Psoas muscle (tissue), 8 donors: Measurements from ENCODE around the gene DLST. TPM values are rescaled to one million over a fixed set of nuclear protein-coding genes. Genes with fewer than 3 reads are reported as not detected.

Experiments used
- ATAC-seq, 4 donors: fragments of 200-7000 bp; cut with Tn5 transposase; one replicate each; pipeline ENCODE4 v1.9.1; 2020; ENCODE audit warnings: moderate library complexity in 3 of 4, mild to moderate bottlenecking in 2 of 4
- DNase-seq, 2 donors: peaks; one replicate each; pipeline ENCODE4 v3.0.0-alpha.2; 2020
- H3K27ac ChIP-seq: fragments of 200-600 bp; one replicate; pipeline ENCODE4 v1.8.0; 2022
- H3K27me3 ChIP-seq, 3 donors: fragments of 200-600 bp in 1 of 3; one replicate each; pipeline versions ENCODE4 v1.6.1 to v1.8.0; 2013 to 2022; ENCODE audit warnings: low read length in 2 of 3, mild to moderate bottlenecking in 2 of 3, moderate library complexity in 1 of 3; ENCODE audit not compliant: insufficient read depth in 3 of 3
- H3K36me3 ChIP-seq, 2 donors: fragments of 200-600 bp in 1 of 2; one replicate each; pipeline versions ENCODE4 v1.6.1 to v1.8.0; 2013 to 2022; ENCODE audit warnings: low read depth in 1 of 2, mild to moderate bottlenecking in 1 of 2, moderate library complexity in 1 of 2; ENCODE audit not compliant: insufficient read depth in 1 of 2
- H3K4me1 ChIP-seq: fragments of 200-600 bp; one replicate; pipeline ENCODE4 v1.8.0; 2022
- H3K4me3 ChIP-seq: fragments of 200-600 bp; one replicate; pipeline ENCODE4 v1.8.0; 2022; ENCODE audit warnings: mild to moderate bottlenecking
- H3K9me3 ChIP-seq: fragments of 200-600 bp; one replicate; pipeline ENCODE4 v1.8.0; 2022
- CTCF ChIP-seq: fragments of 200-600 bp; IDR thresholded peaks from one replicate; pipeline ENCODE4 v1.8.0; 2022; ENCODE audit warnings: antibody characterized with exemption
- WGBS, 3 donors: extraction: QIAGEN DNeasy Blood & Tissue Kit; methylation state at CpG; one replicate each; pipeline versions ENCODE4 v1.1.6 to v1.1.7; 2013; 5-methylcytosine and 5-hydroxymethylcytosine counted together
- intact Hi-C, 2 donors: fragments of 100-400 bp; cut with DNase I; formaldehyde crosslinking; loops; one replicate each; pipeline versions ENCODE4 v1.11.0 to v1.14.2; 2022
- polyA plus RNA-seq, 3 donors: library from polyadenylated mRNA; stranded (reverse); fragments of 200-250 nt; gene quantifications; one replicate each; pipeline ENCODE4 v1.2.3, GENCODE V29; 2013
- total RNA-seq, 4 donors: library from RNA; stranded (reverse); fragmentation: NEBNext Ultra II Directional in 2 of 4; extraction: Animal tissue kit (Norgen Biotek cat#: 25700) in 2 of 4; gene quantifications; one replicate each; pipeline versions ENCODE4 v1.2.1 to v1.2.4, GENCODE V29; 2021 to 2023
- donor health status: healthy with polysubstance abuse.
- donor health status: DM: no; HTN: no; CAD: no; lungs with moderate emphysema.
- donor health status: Bipolar disorder and iron deficiency.
- donor health status: healthy.
- donor health status: DM: yes; HTN: yes; CAD: no.
- donor health status: DM: no; HTN: no; CAD: no.
- donor health status: DM: no; HTN: no; CAD: no.
- donor health status: DM: yes; HTN: yes; CAD: no.

Gene DLST
- total and polyA plus RNA-seq, 7 donors = 97.7 to 221 (median 139) TPM

GRCh38 chr14:74904635-74905503 lies 23.2 kb downstream of the DLST start:
- no peak for DNase-seq
- Histone ChIP-seq H3K36me3 (peaks cover 10 to 51% of the 10 kb centered on the region in 2 donors), H3K27ac (no peak overlapping the region), H3K9me3 (no peaks in the 10 kb centered on the region), H3K4me3 (no peak overlapping the region), H3K27me3 (no peaks in the 10 kb centered on the region), H3K4me1 (peaks cover 15% of the 10 kb centered on the region)
- peak in 1 of 4 donors; percentile 2 for ATAC-seq
- 71 to 82% (median 82%) methylated on average over 6 of the region's 6 CpGs for WGBS, 3 donors
- intact Hi-C loops = loop anchor here in 1 of 2 donors (5.0 kb wide), 1 partner anchor 43 kb away; no protein-coding TSS in a partner anchor
- no peak for TF ChIP-seq CTCF

- H3K27me3 ChIP-seq = no peaks in the 10 kb centered on the region
- no peak overlapping the region for H3K27ac ChIP-seq
- DNase-seq = peak; percentile 80 to 89
- peaks cover 6 to 43% of the 10 kb centered on the region in 2 donors for H3K36me3 ChIP-seq
- no peaks in the 10 kb centered on the region for H3K9me3 ChIP-seq
- ATAC-seq = peak; percentile 55 to 75 (median 58)
- peak; percentile 92 for TF ChIP-seq CTCF
- H3K4me1 ChIP-seq = peaks cover 15% of the 10 kb centered on the region
- intact Hi-C loops = loop anchor here (1.0 to 5.0 kb wide), 2 partner anchors 43 to 44 kb away; no protein-coding TSS in a partner anchor
- WGBS, 3 donors = 42 to 48% (median 43%) methylated on average over 14 of the region's 14 CpGs
- H3K4me3 ChIP-seq = no peak overlapping the region
Measured at GRCh38 chr14:74905595-74906142, 24.0 kb downstream of the DLST start.

DNA sequence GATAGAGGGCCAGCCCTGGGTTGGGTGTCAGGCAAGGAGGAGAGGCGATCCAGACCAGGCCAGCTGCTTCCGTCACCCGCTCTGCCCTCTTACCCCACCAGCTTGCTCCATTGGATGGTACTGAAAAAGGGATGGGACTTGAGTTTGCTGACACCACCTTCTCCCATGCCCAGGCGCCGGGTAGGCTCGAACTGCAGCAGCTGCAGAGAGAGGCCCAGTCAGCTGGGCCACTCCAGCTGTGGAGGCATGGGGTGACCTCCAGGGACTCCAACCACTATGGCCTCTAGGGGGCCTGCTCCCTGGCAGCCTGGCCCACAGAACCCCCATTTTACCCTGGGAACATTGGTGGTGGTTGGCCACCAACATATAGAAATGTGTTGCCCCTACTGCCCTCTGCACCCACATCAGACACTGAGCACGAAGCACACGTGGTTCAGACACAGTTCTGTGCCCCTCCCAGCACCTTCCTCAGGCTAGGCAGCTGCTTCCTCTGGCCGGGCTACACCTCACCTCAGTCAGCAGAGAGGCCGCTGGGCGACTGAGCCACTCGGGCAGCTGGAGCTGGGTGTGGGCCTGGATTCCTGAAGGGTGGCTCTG lies 25.3 kb downstream of the DLST start:
- Histone ChIP-seq H3K27me3 (no peaks in the 10 kb centered on the region), H3K36me3 (peaks cover 0 to 30% of the 10 kb centered on the region in 2 donors), H3K4me1 (peaks cover 15% of the 10 kb centered on the region), H3K27ac (peak overlapping the region; percentile 14), H3K4me3 (no peak overlapping the region), H3K9me3 (no peaks in the 10 kb centered on the region)
- 41 to 51% (median 43%) methylated on average over 12 of the region's 12 CpGs for WGBS, 3 donors
- intact Hi-C loops = loop anchor here (1.0 to 5.0 kb wide), 2 partner anchors 45 to 46 kb away; no protein-coding TSS in a partner anchor
- peak; percentile 25 for TF ChIP-seq CTCF
- DNase-seq = peak in 1 of 2 donors; percentile 74
- ATAC-seq = peak; percentile 49 to 71 (median 64)

GRCh38 chr14:74907744-74908143 lies 26.0 kb downstream of the DLST start:
- DNase-seq = no peak
- intact Hi-C loops = loop anchor here in 1 of 2 donors (5.0 kb wide), 1 partner anchor 45 kb away; no protein-coding TSS in a partner anchor
- H3K27ac ChIP-seq = peak overlapping the region; percentile 14
- H3K9me3 ChIP-seq = no peaks in the 10 kb centered on the region
- H3K4me1 ChIP-seq = peaks cover 15% of the 10 kb centered on the region
- ATAC-seq = no peak
- no peak overlapping the region for H3K4me3 ChIP-seq
- 10 to 15% (median 13%) methylated on average over 6 of the region's 6 CpGs for WGBS, 3 donors
- no peak for TF ChIP-seq CTCF
- peaks cover 0 to 23% of the 10 kb centered on the region in 2 donors for H3K36me3 ChIP-seq
- H3K27me3 ChIP-seq = no peaks in the 10 kb centered on the region
